Hepatocyte (in vitro differentiated cells): Measurements from ENCODE around the gene AGBL4. TPM values are rescaled to one million over a fixed set of nuclear protein-coding genes. Genes with fewer than 3 reads are reported as not detected.

Experiments
- DNase-seq: peaks from one replicate; pipeline ENCODE4 v3.0.0-alpha.2; 2016; ENCODE audit warnings: low spot score
- H2AFZ ChIP-seq: fragments of 200-600 bp; sonication (generic); 2 replicates; pipeline ENCODE4 v1.6.0; 2016; ENCODE audit warnings: antibody characterized with exemption, mild to moderate bottlenecking
- H3K27ac ChIP-seq: fragments of 200-600 bp; sonication (generic); 2 replicates; pipeline ENCODE4 v1.5.1; 2016; ENCODE audit warnings: mild to moderate bottlenecking
- H3K27me3 ChIP-seq: fragments of 200-600 bp; sonication (generic); 2 replicates; pipeline ENCODE4 v1.6.1; 2016
- H3K36me3 ChIP-seq: fragments of 200-600 bp; sonication (generic); replicated peaks from 2 replicates; pipeline ENCODE4 v1.5.1; 2016; ENCODE audit warnings: low read depth; ENCODE audit not compliant: insufficient read depth
- H3K4me1 ChIP-seq: fragments of 200-600 bp; sonication (generic); 2 replicates; pipeline ENCODE4 v1.5.1; 2016; ENCODE audit warnings: mild to moderate bottlenecking, moderate library complexity; ENCODE audit not compliant: insufficient read depth
- H3K4me2 ChIP-seq: fragments of 200-600 bp; sonication (generic); 2 replicates; pipeline ENCODE4 v1.6.0; 2016
- H3K4me3 ChIP-seq: fragments of 200-600 bp; sonication (generic); 2 replicates; pipeline ENCODE4 v1.5.1; 2016; ENCODE audit warnings: mild to moderate bottlenecking
- H3K79me2 ChIP-seq: fragments of 200-600 bp; sonication (generic); 2 replicates; pipeline ENCODE4 v1.6.0; 2017; ENCODE audit warnings: mild to moderate bottlenecking
- H3K9me2 ChIP-seq: fragments of 200-600 bp; sonication (generic); replicated peaks from 2 replicates; pipeline ENCODE4 v1.6.0; 2017; ENCODE audit warnings: mild to moderate bottlenecking; ENCODE audit not compliant: insufficient read depth
- H3K9me3 ChIP-seq: fragments of 200-600 bp; sonication (generic); 2 replicates; pipeline ENCODE4 v1.5.1; 2016; ENCODE audit warnings: low read depth, mild to moderate bottlenecking
- H4K20me1 ChIP-seq: fragments of 200-600 bp; sonication (generic); 2 replicates; pipeline ENCODE4 v1.6.0; 2016; ENCODE audit warnings: mild to moderate bottlenecking; ENCODE audit not compliant: insufficient read depth, poor library complexity, severe bottlenecking
- CTCF ChIP-seq: fragments of 200-600 bp; sonication (generic); IDR thresholded peaks from 2 replicates; pipeline ENCODE4 v1.5.1; 2016; ENCODE audit warnings: antibody characterized with exemption, mild to moderate bottlenecking; ENCODE audit not compliant: poor library complexity
- EZH2 ChIP-seq: fragments of 200-600 bp; sonication (generic); IDR thresholded peaks from 2 replicates; pipeline ENCODE4 v1.6.1; 2016; ENCODE audit warnings: antibody characterized with exemption, mild to moderate bottlenecking, borderline replicate concordance
- EZH2phosphoT487 ChIP-seq: fragments of 200-600 bp; sonication (generic); IDR thresholded peaks from one replicate; pipeline ENCODE4 v1.6.1; 2018; ENCODE audit warnings: antibody characterized with exemption, mild to moderate bottlenecking, low read depth, moderate library complexity; ENCODE audit not compliant: unreplicated experiment, severe bottlenecking
- WGBS: methylation state at CpG from one replicate; pipeline ENCODE4 v1.1.6; 2016; ENCODE audit warnings: low lambda C conversion rate; ENCODE audit errors: missing lambda C conversion rate; 5-methylcytosine and 5-hydroxymethylcytosine counted together
- polyA plus RNA-seq: library from polyadenylated mRNA; unstranded; fragments of >200 nt; fragmentation: Nextera tagmentation; extraction: Ambion mirVana; gene quantifications from 2 replicates; pipeline ENCODE4 v1.2.1, GENCODE V29; 2016
- total RNA-seq: library from RNA; depleted of rRNA; stranded (reverse); fragments of >200 nt; gene quantifications from 2 replicates; pipeline ENCODE4 v1.2.3, GENCODE V29; 2014

Gene AGBL4
- total and polyA plus RNA-seq, 2 experiments from 2014 or later = 0.50 to 0.73 TPM

- no peaks in the 10 kb centered on the region for H3K27me3 ChIP-seq
- no peak overlapping the region for H2AFZ ChIP-seq
- H3K9me2 ChIP-seq = no peaks in the 10 kb centered on the region
- H3K4me1 ChIP-seq = no peaks in the 10 kb centered on the region
- TF ChIP-seq CTCF (no peak), EZH2phosphoT487 (no peak), EZH2 (no peak)
- WGBS = 76% methylated on average over 1 of the region's 1 CpG
- H3K27ac ChIP-seq = no peak overlapping the region
- no peaks in the 10 kb centered on the region for H3K36me3 ChIP-seq
- H3K4me2 ChIP-seq = no peak overlapping the region
- no peak overlapping the region for H3K4me3 ChIP-seq
- no peaks in the 10 kb centered on the region for H3K79me2 ChIP-seq
- H4K20me1 ChIP-seq = no peaks in the 10 kb centered on the region
- H3K9me3 ChIP-seq = no peaks in the 10 kb centered on the region
- no peak for DNase-seq
Measured at GRCh38 chr1:49028396-49028795, 995.4 kb downstream of the AGBL4 start.

GRCh38 chr1:49026230-49026811 is 997.4 kb downstream of the AGBL4 start:
- Histone ChIP-seq H3K27ac (no peak overlapping the region), H3K27me3 (no peaks in the 10 kb centered on the region), H3K4me1 (no peaks in the 10 kb centered on the region), H3K4me3 (no peak overlapping the region), H3K79me2 (no peaks in the 10 kb centered on the region), H2AFZ (no peak overlapping the region), H3K9me2 (no peaks in the 10 kb centered on the region), H4K20me1 (no peaks in the 10 kb centered on the region), H3K36me3 (no peaks in the 10 kb centered on the region), H3K9me3 (no peaks in the 10 kb centered on the region), H3K4me2 (no peak overlapping the region)
- TF ChIP-seq CTCF (no peak), EZH2phosphoT487 (no peak), EZH2 (no peak)
- 63% methylated on average over 1 of the region's 1 CpG for WGBS
- DNase-seq = no peak

GRCh38 chr1:49016030-49016977 is 1007.5 kb downstream of the AGBL4 start:
- Histone ChIP-seq H3K36me3 (no peaks in the 10 kb centered on the region), H3K9me2 (no peaks in the 10 kb centered on the region), H3K4me3 (no peak overlapping the region), H3K27me3 (no peaks in the 10 kb centered on the region), H3K4me2 (no peak overlapping the region), H3K9me3 (no peaks in the 10 kb centered on the region), H3K27ac (no peak overlapping the region), H3K4me1 (no peaks in the 10 kb centered on the region), H3K79me2 (no peaks in the 10 kb centered on the region), H2AFZ (no peak overlapping the region), H4K20me1 (no peaks in the 10 kb centered on the region)
- WGBS = 58% methylated on average over 5 of the region's 5 CpGs
- TF ChIP-seq EZH2 (no peak), EZH2phosphoT487 (no peak), CTCF (no peak)
- DNase-seq = no peak
